NT2/D1 (cell line): ENCODE results near the gene U2AF2.

Experiments used
- SUZ12 ChIP-seq: IDR thresholded peaks from 2 replicates; pipeline ENCODE4 v1.6.1; 2011; ENCODE audit not compliant: insufficient read length, insufficient read depth; ENCODE audit errors: extremely low read depth
- ZNF274 ChIP-seq: IDR thresholded peaks from 2 replicates; pipeline ENCODE4 v1.6.1; 2011; ENCODE audit warnings: mild to moderate bottlenecking, low read depth, low read length

GRCh38 chr19:55623561-55623960 lies 31.3 kb upstream of the U2AF2 start:
- TF ChIP-seq SUZ12: no peak
- TF ChIP-seq ZNF274: no peak
